Lung microvascular endothelial cell (primary cell): Measurements from ENCODE around the gene RNF175. TPM values are rescaled to one million over a fixed set of nuclear protein-coding genes. Genes with fewer than 3 reads are reported as not detected.

Experiments used
- DNase-seq, 2 donors: peaks; one replicate each; pipeline versions ENCODE4 v3.0.0 to v3.0.0-alpha.2; 2010; ENCODE audit warnings: low read depth in 2 of 2
- total RNA-seq: library from RNA; depleted of rRNA; stranded (reverse); fragments of >200 nt; gene quantifications from 2 replicates; pipeline ENCODE4 v1.2.1, GENCODE V29; 2014

RNF175 gene
- under 0.01 and 0.20 TPM in 2 replicates for total RNA-seq

DNA sequence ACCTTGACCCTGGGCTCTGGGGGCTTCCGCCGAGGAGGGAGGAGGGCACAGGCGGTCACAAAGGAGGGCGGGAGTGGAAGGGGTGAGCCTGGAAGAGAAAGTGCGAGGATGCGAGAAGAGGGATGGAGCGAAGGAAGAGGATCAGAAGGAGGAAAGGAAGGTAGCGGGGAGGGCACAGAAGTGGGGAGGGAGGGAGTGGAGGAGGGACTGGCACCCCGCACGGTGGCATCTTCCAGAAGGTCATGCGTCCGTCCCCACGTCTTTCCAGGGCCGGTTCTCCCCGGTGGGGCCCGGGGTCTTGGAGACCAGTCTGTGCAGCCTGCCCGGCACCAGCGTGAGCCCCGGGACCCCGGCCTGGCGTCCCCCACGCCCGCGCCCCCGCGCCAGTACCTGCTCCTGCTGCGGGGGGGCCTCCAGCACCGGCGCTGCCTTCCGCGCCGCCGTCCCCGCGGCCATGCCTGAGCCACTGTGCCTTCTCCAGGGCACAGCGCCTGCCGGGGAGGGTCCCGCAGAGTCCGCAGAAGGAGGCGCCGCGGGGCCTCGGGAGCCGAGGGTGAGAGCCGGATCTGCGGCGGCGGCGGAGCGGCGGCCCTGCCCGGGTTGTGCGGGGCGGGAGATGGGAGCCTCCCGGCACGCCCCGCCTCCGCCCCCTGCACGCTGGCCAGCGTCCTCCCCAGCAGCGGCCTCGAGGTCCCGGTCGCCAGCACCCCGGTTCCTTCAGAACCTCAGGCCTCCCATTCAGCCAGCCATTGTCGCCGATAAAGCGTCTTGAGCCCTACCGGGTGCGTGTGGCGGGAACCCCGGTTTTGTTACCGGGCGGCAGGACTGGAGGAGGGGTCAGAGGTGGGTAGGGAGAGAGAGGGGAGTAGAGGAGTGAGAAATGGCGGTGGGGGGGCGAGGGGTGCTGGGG lies at the start of gene RNF175:
Gene RNF175 (minus strand): TSS at position 618 of the 910 bp plus-strand sequence. CDS start 162 bp downstream, at position 456.
- DNase-seq: no peak

DNA sequence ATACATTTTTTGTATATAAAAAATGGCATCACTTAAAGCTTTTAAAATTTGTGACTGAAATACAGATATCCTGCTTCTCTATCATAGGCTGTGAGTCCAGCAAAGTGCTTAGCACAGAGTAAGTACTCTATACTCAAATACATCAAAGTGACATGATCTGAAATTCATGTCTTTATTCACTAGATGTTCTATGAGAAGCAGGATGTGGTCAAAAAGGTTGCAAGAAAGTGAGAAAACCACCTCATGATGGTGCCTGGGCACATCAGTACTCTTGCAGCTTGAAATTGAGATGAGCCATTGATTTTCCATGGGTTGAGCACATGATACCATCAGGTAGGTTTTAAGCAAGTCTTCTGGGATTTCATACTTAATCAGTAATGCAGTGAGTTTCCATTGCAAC lies 49.5 kb upstream of the RNF175 start:
- no peak for DNase-seq

DNA sequence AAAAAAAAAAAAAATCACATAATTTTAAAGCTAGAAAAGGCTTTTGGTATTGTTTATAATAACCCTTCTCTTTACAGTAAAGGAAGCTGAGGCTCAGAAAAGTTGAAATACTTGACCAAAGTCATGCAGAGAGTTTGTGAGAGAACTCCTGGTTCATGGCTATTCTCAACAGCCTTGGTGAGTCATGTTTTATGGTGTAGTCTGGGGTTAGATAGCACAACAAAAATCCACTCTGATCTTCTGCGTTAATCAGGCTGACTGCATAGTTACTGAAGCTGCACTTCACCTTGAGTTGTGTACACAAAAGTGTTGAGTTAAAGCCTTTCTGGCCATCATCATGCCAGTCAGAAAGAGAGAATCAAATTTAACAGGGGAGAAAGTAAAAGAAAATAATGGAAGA lies 48.4 kb upstream of the RNF175 start:
- no peak for DNase-seq

DNA sequence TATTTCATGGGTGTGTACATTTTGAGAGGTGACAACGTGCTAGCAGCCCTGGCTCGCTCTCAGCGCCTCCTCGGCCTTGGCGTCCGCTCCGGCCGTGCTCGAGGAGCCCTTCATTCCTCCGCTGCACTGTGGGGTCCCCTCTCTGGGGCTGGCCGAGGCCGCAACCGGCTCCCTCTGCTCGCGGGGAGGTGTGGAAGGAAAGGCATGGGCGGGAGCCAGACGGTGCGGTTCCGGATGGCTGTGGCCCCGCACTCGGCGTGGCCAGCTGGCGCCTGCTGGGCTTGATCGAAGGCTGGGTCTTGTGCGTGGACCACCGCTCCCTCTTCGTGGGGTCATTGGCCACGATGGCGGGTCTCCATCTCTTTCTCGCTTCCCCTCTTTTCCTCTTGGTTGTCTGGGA lies 46.2 kb upstream of the RNF175 start:
- no peak for DNase-seq

DNA sequence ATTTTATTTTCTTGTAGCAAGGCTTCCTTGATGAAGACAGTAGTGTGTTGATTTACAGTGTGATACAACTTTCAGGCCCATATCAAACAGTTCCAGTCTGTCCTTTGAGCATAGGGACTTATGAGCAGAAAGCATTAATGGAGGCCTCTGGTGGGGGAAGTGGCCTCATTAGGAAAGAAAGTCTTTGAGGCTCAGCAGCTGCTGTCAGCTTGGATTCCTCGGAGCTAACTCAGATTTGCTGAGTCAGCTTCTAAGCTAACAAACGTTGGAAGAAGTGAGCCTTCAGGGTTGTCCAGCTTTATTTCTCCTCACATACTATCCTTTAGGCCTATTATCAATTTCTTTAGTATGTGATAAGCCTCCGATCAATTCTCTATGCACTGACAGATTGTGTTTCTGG lies 44.9 kb upstream of the RNF175 start:
- no peak for DNase-seq

DNA sequence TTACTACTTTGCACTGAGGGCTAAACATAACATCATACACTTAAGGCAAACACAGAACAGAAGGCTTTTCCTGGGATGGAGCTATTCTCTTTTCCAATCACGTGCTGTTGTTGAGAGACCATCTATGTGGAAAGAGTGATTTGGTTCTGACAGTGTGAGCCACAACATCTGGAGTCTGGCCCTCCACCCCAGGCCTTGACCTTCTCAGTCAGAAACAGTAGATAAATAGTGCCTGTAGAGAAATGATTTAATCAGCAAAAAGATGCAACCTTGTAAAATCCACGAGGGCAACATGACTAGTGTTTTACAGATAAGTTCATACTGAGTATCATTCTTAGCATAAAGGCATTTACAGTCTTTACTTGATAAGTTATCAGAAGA lies 39.9 kb upstream of the RNF175 start:
- DNase-seq: no peak

DNA sequence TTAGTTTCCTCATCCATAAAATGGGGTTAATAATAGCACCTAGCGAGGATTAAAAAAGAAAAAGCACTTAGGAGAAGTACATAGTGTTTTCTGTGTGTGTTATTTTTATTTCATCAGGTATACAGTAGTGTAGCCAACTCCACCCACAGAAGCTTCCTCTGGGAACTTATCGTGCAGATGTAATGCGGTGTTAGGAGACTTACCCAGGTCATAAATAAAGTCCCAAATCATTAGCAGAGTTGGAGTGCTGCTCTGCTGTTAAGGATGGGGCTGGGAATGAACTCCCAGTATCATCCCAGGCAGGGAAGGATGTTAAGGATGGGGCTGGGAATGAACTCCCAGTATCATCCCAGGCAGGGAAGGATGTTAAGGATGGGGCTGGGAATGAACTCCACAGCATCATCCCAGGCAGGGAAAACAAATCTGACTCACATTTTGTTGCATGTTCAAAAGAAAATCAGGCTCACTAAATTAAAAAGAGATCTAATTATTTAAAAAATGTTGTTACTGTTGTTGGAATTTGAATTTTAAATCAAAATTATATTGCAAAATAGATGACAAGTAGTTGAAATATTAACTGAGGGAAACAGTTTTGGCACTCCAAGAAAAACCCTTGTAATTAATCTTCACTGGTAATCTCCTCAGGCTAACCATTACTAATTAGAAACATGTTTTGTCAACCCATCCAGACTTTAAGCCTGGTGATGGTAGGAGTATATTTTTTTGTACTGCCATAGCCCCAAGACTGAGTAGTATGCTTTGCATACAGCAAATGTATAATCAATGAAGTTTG lies 39.3 kb upstream of the RNF175 start:
- DNase-seq: no peak

DNA sequence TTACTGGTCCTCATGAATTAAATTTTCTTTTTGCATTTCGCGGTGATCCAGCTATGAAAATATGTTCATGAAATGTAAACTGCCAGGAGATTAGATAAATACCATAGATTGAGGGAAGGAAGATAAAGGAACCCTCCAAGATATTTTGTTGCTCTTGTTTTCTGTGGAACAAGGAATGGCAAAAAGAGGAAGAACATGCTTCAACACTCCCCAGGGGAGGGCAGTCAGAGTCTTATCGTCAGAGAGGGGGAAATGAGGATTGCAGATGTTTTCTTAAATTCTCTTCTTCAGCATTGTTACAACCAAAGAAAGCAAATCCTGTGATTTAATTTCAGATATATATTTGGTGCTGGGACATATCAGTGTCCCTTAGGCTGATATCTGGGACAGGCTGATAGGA lies 38.6 kb upstream of the RNF175 start:
- DNase-seq: no peak

DNA sequence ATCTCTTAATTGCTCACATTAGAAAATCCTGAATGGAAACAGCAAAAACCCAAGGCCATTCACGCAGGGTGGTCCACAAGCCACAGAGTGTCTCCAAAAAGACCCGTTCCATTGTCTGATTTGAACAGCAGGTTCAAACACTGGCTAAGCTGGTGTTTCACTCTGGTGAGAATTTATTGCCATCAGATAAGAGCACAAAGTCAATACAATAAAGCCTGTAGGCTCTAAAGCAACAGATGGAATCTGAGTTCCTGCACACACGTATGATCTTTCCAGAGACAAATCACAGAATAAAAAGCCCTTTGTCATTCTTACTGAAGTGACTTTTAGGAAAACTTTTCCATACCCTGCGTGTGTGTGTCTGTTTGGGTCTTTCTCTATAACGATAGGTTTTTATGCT lies 34.2 kb upstream of the RNF175 start:
- no peak for DNase-seq

DNA sequence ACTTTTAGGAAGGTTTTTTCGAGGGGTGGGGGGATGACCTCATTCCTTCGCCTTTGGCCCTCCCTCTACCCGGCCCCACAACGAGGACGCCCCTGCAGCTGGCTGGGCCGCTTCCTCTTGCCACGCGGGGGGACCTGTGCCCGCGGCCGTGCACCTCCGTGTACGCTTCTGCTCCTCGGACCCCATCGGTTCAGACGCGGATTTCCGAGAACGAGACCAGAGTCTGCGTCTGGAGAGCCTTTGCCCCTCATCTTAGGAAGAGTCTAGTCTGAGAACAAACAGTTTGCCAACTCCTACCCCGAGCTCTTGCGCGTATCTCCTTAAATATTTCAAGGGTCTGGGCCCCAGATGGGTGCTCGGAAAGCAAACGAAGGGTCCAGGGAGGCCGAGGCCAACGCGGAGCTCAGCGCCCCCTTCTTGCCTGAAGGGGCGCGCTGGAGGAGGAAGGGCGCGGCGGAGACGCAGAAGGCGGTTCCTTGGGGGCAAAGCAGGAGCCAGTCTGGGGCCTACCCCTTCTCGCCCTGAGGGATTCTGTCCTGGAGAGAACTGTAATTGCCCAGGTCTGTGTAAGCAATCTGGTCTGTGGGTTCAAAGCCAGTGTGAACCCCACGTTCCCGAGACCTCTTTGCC lies 32.9 kb upstream of the RNF175 start:
- no peak for DNase-seq

DNA sequence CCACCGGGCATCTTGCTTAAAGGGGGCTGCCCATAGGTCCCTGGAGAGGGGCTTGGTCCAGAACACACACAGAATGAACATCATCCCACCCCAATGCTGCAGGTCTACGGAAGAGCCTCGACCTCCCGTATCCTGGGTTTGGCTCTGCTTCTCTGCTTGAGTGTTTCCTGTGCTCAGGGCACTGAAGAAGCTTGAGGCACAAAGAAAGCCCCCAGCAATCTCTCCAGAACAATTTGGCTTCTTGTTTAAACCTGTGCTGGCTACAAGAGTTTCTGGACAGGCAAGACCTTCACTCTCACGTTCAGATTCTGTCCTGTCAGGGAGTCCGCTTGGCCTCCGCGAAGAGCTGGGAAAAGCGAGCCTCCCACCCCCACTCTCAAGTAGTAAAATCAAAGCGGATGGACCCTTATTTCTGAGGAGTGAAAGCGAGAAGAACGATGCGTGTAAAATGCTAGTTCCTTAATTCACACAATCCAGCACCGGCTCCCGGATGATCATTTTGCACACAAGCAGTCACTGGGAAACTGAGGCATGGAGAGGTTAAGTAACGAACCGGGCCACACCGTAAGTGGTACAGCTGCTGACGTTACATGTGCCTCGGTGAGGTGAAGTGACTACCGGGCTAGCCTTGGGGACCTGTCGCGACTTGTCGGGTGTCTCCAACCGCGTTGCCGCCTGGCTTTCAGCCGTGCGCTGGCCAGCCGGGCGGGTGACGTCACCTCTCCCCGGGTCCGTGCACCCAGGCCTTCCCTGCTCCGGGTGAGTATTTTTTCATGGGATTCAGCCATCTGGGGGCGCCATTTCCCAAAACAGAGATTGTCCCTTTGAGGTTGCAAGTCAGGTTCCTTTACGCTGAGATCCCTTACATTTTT lies 32.2 kb upstream of the RNF175 start:
- no peak for DNase-seq

DNA sequence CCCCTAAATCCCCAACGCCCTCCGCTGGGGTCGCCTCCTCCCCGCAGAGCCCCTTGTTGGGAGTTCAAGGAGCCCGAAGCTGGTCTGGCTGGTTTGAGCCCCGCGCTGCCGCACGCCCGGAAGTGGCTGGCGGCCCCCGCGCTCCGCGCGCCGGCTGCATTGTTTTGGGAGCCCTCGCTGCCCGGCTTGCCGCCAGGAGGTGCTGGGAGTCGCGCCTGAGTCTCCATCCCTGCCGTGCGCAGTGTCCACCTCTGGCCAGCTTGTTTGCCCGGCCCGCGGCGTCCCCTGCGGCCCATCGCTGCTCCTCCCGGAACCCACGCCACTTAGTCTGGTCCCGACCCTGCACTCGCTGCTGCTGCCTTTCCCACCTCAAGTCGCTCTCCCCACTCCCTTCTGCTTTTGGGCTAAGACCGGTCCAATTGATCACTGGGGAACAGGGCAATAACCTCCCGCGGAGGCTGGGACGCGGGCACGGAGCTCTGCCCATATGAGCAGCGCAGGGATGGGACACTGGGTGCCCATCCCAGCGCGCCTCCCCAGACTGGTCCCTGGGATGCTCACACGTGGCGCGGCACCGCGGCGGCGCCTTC lies 31.2 kb upstream of the RNF175 start:
- no peak for DNase-seq

DNA sequence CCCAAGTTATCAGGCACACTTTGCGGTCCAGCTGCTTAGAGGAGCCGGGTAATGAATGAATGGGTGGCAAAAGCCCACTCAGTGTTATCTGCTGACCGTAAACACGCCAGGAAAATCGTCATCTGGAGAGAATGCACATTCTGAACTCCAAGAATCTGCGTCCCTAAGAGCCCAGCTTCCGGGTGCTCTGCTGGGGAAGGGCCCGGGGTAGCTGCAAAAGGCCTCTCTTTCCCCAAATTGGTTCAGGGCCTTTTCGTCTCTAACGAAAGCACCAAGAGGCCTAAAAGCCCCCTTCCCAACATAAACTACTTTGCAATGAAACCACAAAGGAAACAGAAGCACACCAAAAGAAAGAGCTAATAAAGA lies 30.7 kb upstream of the RNF175 start:
- no peak for DNase-seq

DNA sequence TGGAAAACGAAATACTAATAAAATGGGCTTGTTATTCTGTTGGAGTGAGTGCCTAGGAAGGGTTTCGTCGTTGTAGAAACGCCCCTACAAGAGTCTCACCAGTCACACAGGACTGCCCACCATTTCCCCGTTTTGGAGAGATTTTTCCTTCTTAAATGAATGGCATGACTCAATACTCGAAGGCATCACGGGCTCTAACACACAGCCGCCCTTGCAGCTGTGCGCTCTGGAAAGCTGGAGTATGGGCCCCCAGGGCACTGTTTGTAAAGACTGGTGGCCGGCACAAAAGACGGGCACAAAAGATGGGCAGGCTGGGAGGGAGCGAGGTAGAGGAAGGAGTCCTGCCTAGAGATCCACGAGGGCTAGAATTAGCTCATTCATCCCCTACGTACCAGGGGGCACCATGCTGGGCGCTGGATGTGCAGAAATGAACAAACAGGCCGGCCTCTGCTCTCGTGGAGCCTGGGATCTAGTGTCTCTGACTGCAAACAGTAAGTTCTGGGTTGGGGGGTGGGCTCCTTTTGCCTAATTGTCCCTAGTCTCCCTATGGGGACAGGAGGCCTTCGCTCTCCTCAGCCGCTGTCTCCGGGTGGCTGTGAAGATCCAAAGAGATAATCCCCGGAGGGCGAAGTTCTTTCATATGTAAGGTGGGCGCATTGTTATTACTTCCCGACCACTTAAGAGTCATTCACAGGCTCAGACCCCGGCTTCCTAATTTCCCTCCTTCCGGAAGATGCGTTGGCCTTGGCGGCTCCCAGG lies 30.1 kb upstream of the RNF175 start:
- no peak for DNase-seq

DNA sequence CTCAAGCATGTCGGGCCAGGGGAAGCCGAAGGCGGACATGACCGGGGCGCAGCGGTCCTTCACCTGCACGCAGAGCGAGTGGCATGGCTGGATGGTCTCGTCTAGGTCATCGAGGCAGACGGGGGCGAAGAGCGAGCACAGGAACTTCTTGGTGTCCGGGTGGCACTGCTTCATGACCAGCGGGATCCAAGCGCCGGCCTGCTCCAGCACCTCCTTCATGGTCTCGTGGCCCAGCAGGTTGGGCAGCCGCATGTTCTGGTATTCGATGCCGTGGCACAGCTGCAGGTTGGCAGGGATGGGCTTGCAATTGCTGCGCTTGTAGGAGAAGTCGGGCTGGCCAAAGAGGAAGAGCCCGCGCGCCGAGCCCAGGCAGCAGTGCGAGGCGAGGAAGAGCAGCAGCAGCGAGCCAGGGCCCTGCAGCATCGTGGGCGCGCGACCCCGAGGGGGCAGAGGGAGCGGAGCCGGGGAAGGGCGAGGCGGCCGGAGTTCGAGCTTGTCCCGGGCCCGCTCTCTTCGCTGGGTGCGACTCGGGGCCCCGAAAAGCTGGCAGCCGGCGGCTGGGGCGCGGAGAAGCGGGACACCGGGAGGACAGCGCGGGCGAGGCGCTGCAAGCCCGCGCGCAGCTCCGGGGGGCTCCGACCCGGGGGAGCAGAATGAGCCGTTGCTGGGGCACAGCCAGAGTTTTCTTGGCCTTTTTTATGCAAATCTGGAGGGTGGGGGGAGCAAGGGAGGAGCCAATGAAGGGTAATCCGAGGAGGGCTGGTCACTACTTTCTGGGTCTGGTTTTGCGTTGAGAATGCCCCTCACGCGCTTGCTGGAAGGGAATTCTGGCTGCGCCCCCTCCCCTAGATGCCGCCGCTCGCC lies 28.8 kb upstream of the RNF175 start, which contains the start of gene SFRP2:
Gene SFRP2 (minus strand): TSS at position 671 of the 864 bp plus-strand sequence. CDS start 248 bp downstream, at position 423.
- DNase-seq: no peak

DNA sequence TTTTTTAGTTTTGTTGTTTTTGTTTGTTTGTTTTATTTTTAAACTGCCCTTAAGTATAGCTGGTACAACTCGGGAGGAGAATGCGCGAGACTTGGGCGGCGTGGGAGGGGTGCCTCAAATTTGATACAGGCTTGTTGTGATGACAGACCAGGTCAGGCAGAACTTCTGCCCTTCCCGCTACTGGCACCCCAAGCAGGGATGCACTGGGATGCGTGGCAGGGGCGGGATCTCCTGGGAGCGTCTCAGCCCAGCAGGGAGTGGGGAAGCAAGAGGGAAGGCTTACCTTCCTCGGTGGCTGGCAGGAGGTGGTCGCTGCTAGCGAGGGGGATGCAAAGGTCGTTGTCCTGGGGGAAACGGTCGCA lies 28.2 kb upstream of the RNF175 start:
- DNase-seq: no peak

DNA sequence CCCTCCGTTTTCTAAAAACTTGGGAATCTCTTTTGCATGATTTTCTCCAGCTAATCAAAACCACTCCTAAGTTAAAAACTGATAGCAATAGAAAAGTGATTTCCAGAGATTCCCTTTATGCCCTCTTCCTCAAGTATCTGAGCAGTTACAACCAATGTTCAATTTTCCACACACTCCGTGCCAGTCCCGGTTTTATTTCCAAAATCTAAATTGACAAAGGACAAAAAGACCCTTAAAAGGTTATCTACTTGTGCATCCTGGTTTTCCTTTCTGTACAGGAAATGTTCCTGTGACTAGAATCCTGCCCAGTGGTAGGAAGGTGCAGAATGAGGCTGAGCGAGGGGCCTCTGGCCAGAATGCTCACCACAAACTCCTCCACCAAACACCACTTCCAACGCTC lies 27.8 kb upstream of the RNF175 start:
- DNase-seq: no peak

DNA sequence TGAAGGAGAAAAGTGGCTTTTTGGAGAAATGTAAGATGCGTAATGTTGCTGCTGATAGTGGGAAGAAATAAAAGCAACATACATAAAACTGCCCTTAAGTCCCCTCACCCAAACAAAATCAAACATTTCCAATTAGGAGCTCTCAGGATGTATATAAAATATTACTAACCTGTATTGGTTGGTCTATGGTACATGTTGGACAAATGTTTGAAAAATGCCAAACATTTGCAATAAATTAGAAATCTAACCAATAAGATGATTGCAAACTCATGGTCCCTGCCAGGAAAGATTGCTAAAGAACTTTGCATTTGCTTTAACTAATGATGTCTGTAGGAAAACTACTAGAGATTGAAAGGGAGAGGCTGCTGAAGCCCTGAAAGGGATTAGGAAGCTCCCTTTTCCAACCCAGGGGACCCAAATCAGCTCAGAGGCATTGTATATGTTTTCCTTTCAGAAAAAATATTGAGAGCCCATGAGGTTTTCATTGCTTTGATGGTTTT lies 27.3 kb upstream of the RNF175 start:
- no peak for DNase-seq
